ENCODE measurements around the gene NPLOC4.

Gene NPLOC4

DNA sequence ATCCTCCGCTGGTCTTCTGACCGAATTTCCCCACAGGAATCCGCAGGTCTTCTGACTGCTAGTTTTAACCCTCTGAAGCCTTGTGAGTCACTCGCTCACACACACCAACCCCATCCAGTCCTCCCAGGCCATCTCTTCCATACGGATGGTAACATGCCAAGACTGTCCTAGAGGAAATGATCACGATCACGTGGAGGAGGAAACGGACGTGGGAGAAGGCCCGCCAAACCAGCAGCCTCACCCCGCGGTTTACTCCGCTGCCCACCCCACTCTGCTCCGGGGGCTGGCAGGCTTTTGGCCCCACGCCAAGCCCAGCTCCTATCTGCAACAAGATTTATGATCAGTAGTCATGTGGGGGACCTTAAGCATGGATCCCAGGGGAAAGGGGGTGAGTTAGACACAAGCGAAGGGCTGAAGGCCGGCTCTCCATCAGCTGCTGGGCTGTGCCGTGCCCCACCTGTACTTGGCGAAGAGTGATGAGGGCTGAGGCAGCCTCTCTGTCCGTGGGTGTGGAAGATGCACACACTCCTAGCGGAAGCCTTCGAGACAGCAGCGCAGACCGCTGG, 83.2 kb downstream of the NPLOC4 start:
- Histone ChIP-seq H3K27me3 (ENCODE audit: control insufficient read depth in 3 of 3, insufficient read depth in 3 of 3, low read depth in 1 of 3, low read length in 3 of 3) (no peaks in the 10 kb centered on the region), H3K23ac (ENCODE audit: low read depth, low read length, poor library complexity) (no peak overlapping the region), H3K36me3 (replicated peaks in 1 of 2; ENCODE audit: control insufficient read depth in 2 of 2, insufficient read depth in 2 of 2, low read length in 2 of 2) (peaks cover 32 to 46% of the 10 kb centered on the region in 2 donors), H3K14ac (ENCODE audit: low read length) (no peak overlapping the region), H3K4me2 (ENCODE audit: insufficient read depth, low read length, poor library complexity, severe bottlenecking) (peak overlapping the region; percentile 97), H2AK5ac (ENCODE audit: low read depth, low read length) (no peak overlapping the region), H4K8ac (ENCODE audit: low read depth, low read length) (no peak overlapping the region), H2BK5ac (ENCODE audit: low read length) (no peak overlapping the region), H2BK12ac (ENCODE audit: low read length) (no peak overlapping the region), H3K9me3 (replicated peaks in 1 of 2; ENCODE audit: control insufficient read depth in 2 of 2, insufficient read depth in 1 of 2, low read depth in 1 of 2, low read length in 2 of 2) (no peaks in the 10 kb centered on the region), H3K79me1 (ENCODE audit: low read depth, low read length) (peaks cover 16% of the 10 kb centered on the region), H2BK15ac (ENCODE audit: low read length) (no peak overlapping the region), H2AFZ (ENCODE audit: low read length) (peak overlapping the region; percentile 99), H2BK120ac (ENCODE audit: low read depth, low read length) (no peak overlapping the region), H3K27ac (replicated peaks; ENCODE audit: low read length) (no peak overlapping the region), H3K9ac (ENCODE audit: low read depth, low read length, poor library complexity) (peak overlapping the region; percentile 74), H3K4me1 (ENCODE audit: control insufficient read depth in 2 of 2, insufficient read depth in 1 of 2, low read depth in 1 of 2, low read length in 2 of 2) (peaks cover 14 to 17% of the 10 kb centered on the region in 2 donors), H3K4me3 (ENCODE audit: low read length in 2 of 2) (peak overlapping the region; percentile 70 to 96), H3K4ac (ENCODE audit: low read length) (no peak overlapping the region), H3K18ac (ENCODE audit: low read length) (no peak overlapping the region), H4K91ac (ENCODE audit: low read depth, low read length, poor library complexity) (no peak overlapping the region)
- WGBS, 2 donors (ENCODE audit: extremely low coverage in 2 of 2, insufficient read length in 2 of 2, insufficient replicate concordance in 1 of 2), result no CpG with 5 or more reads among the region's 24 CpGs
- DNase-seq (ENCODE audit: low spot score), result no peak

DNA sequence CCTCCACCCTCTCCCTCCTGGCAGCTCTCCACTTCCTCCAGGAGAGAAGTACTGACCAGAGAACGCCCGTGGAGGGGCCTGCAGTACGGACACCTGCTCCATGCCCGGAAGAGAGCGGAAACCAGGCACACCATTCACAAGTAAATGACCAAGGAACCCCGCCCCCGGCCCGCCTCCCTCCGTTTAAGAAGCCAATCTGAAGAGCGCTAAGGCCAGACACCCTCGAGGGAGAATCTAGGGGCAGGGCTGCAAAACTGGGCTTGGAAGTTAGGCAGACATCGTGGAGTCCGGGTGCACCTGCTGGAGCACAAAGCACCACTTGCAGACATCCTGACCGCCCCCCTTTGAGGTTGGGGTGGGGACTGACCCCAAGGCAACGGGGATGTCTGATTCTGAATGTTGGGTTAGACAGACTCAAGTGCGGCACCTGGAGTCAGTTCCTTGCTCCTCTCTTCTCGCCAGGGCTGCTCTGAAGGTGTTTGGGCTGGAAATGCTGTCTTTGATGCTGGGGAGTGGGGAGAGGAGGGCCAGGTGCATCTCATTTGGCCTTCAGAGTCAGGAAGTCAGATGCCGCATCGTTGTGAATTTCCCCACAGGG, 83.8 kb downstream of the NPLOC4 start:
- Histone ChIP-seq H3K4me1 (ENCODE audit: control insufficient read depth in 2 of 2, insufficient read depth in 1 of 2, low read depth in 1 of 2, low read length in 2 of 2) (peaks cover 14 to 17% of the 10 kb centered on the region in 2 donors), H2BK5ac (ENCODE audit: low read length) (no peak overlapping the region)
- peak; percentile 72 for DNase-seq (ENCODE audit: low spot score)

GRCh38 chr17:81552244-81553017, 84.5 kb downstream of the NPLOC4 start, which contains the start of gene FAAP100:
Gene FAAP100, minus strand, starts transcription at chr17:81552353. Its CDS starts 23 bp downstream, at chr17:81552330.
- Histone ChIP-seq H3K18ac (ENCODE audit: low read length) (peak within 1 kb of the TSS; percentile 97), H3K4me1 (ENCODE audit: control insufficient read depth in 2 of 2, insufficient read depth in 1 of 2, low read depth in 1 of 2, low read length in 2 of 2) (peaks cover 14 to 17% of the 10 kb centered on the region in 2 donors), H2BK120ac (ENCODE audit: low read depth, low read length) (no peak within 1 kb of the TSS), H2BK15ac (ENCODE audit: low read length) (peak within 1 kb of the TSS; percentile 58), H3K4ac (ENCODE audit: low read length) (peak within 1 kb of the TSS; percentile 84), H3K79me1 (ENCODE audit: low read depth, low read length) (peaks cover 17% of the 10 kb centered on the region), H3K9ac (ENCODE audit: low read depth, low read length, poor library complexity) (peak within 1 kb of the TSS; percentile 98), H4K91ac (ENCODE audit: low read depth, low read length, poor library complexity) (no peak within 1 kb of the TSS), H2AFZ (ENCODE audit: low read length) (peak within 1 kb of the TSS; percentile 99), H3K36me3 (replicated peaks in 1 of 2; ENCODE audit: control insufficient read depth in 2 of 2, insufficient read depth in 2 of 2, low read length in 2 of 2) (peaks cover 32 to 42% of the 10 kb centered on the region in 2 donors), H3K23ac (ENCODE audit: low read depth, low read length, poor library complexity) (peak within 1 kb of the TSS; percentile 97), H3K9me3 (replicated peaks in 1 of 2; ENCODE audit: control insufficient read depth in 2 of 2, insufficient read depth in 1 of 2, low read depth in 1 of 2, low read length in 2 of 2) (no peaks in the 10 kb centered on the region), H3K14ac (ENCODE audit: low read length) (peak within 1 kb of the TSS; percentile 82), H3K27me3 (ENCODE audit: control insufficient read depth in 3 of 3, insufficient read depth in 3 of 3, low read depth in 1 of 3, low read length in 3 of 3) (no peaks in the 10 kb centered on the region), H4K8ac (ENCODE audit: low read depth, low read length) (no peak within 1 kb of the TSS), H3K4me2 (ENCODE audit: insufficient read depth, low read length, poor library complexity, severe bottlenecking) (peak within 1 kb of the TSS; percentile 97), H2AK5ac (ENCODE audit: low read depth, low read length) (peak within 1 kb of the TSS; percentile 90), H2BK12ac (ENCODE audit: low read length) (peak within 1 kb of the TSS; percentile 41), H3K4me3 (ENCODE audit: low read length in 2 of 2) (peak within 1 kb of the TSS; percentile 96 to 97), H2BK5ac (ENCODE audit: low read length) (peak within 1 kb of the TSS; percentile 90), H3K27ac (replicated peaks; ENCODE audit: low read length) (peak within 1 kb of the TSS; percentile 65)
- no CpG with 5 or more reads among the region's 85 CpGs for WGBS, 2 donors (ENCODE audit: extremely low coverage in 2 of 2, insufficient read length in 2 of 2, insufficient replicate concordance in 1 of 2)
- DNase-seq (ENCODE audit: low spot score), result peak; percentile 86

More for the DNA sequence above, 83.8 kb downstream of the NPLOC4 start:
- Histone ChIP-seq H3K27ac (replicated peaks; ENCODE audit: low read length) (peak overlapping the region; percentile 65), H3K36me3 (replicated peaks in 1 of 2; ENCODE audit: control insufficient read depth in 2 of 2, insufficient read depth in 2 of 2, low read length in 2 of 2) (peaks cover 32 to 42% of the 10 kb centered on the region in 2 donors), H4K8ac (ENCODE audit: low read depth, low read length) (no peak overlapping the region), H3K14ac (ENCODE audit: low read length) (no peak overlapping the region), H4K91ac (ENCODE audit: low read depth, low read length, poor library complexity) (no peak overlapping the region), H3K9me3 (replicated peaks in 1 of 2; ENCODE audit: control insufficient read depth in 2 of 2, insufficient read depth in 1 of 2, low read depth in 1 of 2, low read length in 2 of 2) (no peaks in the 10 kb centered on the region), H3K79me1 (ENCODE audit: low read depth, low read length) (peaks cover 16% of the 10 kb centered on the region), H3K27me3 (ENCODE audit: control insufficient read depth in 3 of 3, insufficient read depth in 3 of 3, low read depth in 1 of 3, low read length in 3 of 3) (no peaks in the 10 kb centered on the region), H3K4me2 (ENCODE audit: insufficient read depth, low read length, poor library complexity, severe bottlenecking) (peak overlapping the region; percentile 97), H3K18ac (ENCODE audit: low read length) (peak overlapping the region; percentile 40), H2AK5ac (ENCODE audit: low read depth, low read length) (no peak overlapping the region), H3K4me3 (ENCODE audit: low read length in 2 of 2) (peak overlapping the region; percentile 96 to 97), H3K9ac (ENCODE audit: low read depth, low read length, poor library complexity) (peak overlapping the region; percentile 71), H3K23ac (ENCODE audit: low read depth, low read length, poor library complexity) (peak overlapping the region; percentile 97), H2AFZ (ENCODE audit: low read length) (peak overlapping the region; percentile 99), H2BK15ac (ENCODE audit: low read length) (no peak overlapping the region), H2BK12ac (ENCODE audit: low read length) (no peak overlapping the region), H2BK120ac (ENCODE audit: low read depth, low read length) (no peak overlapping the region), H3K4ac (ENCODE audit: low read length) (no peak overlapping the region)
- WGBS, 2 donors (ENCODE audit: extremely low coverage in 2 of 2, insufficient read length in 2 of 2, insufficient replicate concordance in 1 of 2), result no CpG with 5 or more reads among the region's 19 CpGs
